ENCODE results near the gene NUDCD3. TPM values are rescaled to one million over a fixed set of nuclear protein-coding genes. Genes with fewer than 3 reads are reported as not detected.

NUDCD3 gene
- total RNA-seq, 1 donor from 2014 or later, result 91.0 TPM

- no peak for DNase-seq
- ATAC-seq, result peak; percentile 37
- Histone ChIP-seq H3K27me3 (no peaks in the 10 kb centered on the region), H3K9me3 (no peaks in the 10 kb centered on the region), H3K4me1 (no peaks in the 10 kb centered on the region), H3K36me3 (no peaks in the 10 kb centered on the region), H3K4me3 (no peak overlapping the region), H3K27ac (no peak overlapping the region)
- intact Hi-C loops (cut with DNase I), result no loop called here
- TF ChIP-seq, protein P1, sequence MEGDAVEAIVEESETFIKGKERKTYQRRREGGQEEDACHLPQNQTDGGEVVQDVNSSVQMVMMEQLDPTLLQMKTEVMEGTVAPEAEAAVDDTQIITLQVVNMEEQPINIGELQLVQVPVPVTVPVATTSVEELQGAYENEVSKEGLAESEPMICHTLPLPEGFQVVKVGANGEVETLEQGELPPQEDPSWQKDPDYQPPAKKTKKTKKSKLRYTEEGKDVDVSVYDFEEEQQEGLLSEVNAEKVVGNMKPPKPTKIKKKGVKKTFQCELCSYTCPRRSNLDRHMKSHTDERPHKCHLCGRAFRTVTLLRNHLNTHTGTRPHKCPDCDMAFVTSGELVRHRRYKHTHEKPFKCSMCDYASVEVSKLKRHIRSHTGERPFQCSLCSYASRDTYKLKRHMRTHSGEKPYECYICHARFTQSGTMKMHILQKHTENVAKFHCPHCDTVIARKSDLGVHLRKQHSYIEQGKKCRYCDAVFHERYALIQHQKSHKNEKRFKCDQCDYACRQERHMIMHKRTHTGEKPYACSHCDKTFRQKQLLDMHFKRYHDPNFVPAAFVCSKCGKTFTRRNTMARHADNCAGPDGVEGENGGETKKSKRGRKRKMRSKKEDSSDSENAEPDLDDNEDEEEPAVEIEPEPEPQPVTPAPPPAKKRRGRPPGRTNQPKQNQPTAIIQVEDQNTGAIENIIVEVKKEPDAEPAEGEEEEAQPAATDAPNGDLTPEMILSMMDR (IDR thresholded peaks at IDR 0.05), result no peak
Observed at GRCh38 chr7:44521347-44522095, 31.1 kb upstream of the NUDCD3 start.

- ATAC-seq, result no peak
- no peak for DNase-seq
- intact Hi-C loops (cut with DNase I), result no loop called here
- Histone ChIP-seq H3K27ac (no peak overlapping the region), H3K4me1 (no peaks in the 10 kb centered on the region), H3K36me3 (no peaks in the 10 kb centered on the region), H3K9me3 (no peaks in the 10 kb centered on the region), H3K27me3 (no peaks in the 10 kb centered on the region), H3K4me3 (no peak overlapping the region)
- TF ChIP-seq, protein P1 (IDR thresholded peaks at IDR 0.05), result no peak
Observed at GRCh38 chr7:44520574-44520973, 30.1 kb upstream of the NUDCD3 start.

DNA sequence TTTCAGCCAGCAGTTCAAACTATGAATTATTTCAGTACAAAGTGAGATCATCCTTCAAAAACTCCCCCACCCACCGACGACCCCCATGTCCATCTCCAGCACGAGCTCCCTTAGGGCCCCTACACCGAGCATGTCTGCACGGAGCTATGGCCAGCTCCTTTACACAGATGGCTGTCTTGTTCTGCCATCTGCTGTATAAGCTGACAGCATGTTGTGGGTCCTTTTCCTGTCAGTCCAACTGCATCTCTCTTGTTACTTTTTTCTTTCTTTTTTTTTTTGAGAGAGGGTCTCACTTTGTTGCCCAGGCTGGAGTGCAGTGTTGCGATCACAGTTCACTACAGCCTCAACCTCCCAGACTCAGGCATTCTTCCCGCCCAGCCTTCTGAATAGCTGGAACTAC lies 29.1 kb upstream of the NUDCD3 start:
- Histone ChIP-seq H3K27me3 (no peaks in the 10 kb centered on the region), H3K4me1 (no peaks in the 10 kb centered on the region), H3K9me3 (no peaks in the 10 kb centered on the region), H3K4me3 (no peak overlapping the region), H3K27ac (no peak overlapping the region), H3K36me3 (no peaks in the 10 kb centered on the region)
- TF ChIP-seq, protein P1 (IDR thresholded peaks at IDR 0.05), result no peak
- DNase-seq, result no peak
- intact Hi-C loops (cut with DNase I), result no loop called here
- ATAC-seq, result no peak

DNA sequence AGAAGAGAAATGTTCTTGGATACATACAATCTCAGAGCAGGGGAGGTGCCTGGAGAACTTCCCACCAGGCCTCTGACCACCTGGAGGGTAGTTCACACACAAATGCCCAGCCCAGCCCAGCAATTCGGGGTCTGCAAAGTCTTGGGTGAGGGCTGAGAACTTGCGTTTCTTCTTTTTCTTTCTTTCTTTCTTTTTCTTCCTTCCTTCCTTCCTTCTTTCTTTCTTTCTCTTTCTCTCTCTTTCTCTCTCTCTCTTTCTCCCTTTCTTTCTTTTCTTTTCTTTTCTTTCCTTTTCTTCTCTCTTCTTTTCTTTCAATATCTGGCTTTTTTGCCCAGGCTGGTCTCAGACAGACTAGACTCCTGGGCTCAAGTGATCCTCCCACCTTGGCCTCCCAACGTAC lies 28.3 kb upstream of the NUDCD3 start:
- Histone ChIP-seq H3K9me3 (no peaks in the 10 kb centered on the region), H3K27ac (no peak overlapping the region), H3K4me1 (no peaks in the 10 kb centered on the region), H3K36me3 (no peaks in the 10 kb centered on the region), H3K27me3 (no peaks in the 10 kb centered on the region), H3K4me3 (no peak overlapping the region)
- TF ChIP-seq, protein P1 (IDR thresholded peaks at IDR 0.05), result no peak
- no peak for ATAC-seq
- intact Hi-C loops (cut with DNase I), result no loop called here
- DNase-seq, result no peak

GRCh38 chr7:44517175-44517574 lies 26.7 kb upstream of the NUDCD3 start:
- Histone ChIP-seq H3K27me3 (no peaks in the 10 kb centered on the region), H3K4me1 (no peaks in the 10 kb centered on the region), H3K4me3 (no peak overlapping the region), H3K9me3 (no peaks in the 10 kb centered on the region), H3K27ac (no peak overlapping the region), H3K36me3 (no peaks in the 10 kb centered on the region)
- ATAC-seq (no peak), DNase-seq (no peak)
- TF ChIP-seq, protein P1 (IDR thresholded peaks at IDR 0.05), result no peak
- intact Hi-C loops (cut with DNase I), result no loop called here
